AG09319 (cell line): ENCODE data around the gene SRPK3.

Experiments
- DNase-seq: peaks from one replicate; pipeline ENCODE4 v3.0.0-alpha.2; 2010; ENCODE audit warnings: low read depth; ENCODE audit errors: extremely low read depth
- TF ChIP-seq, protein P1 (sequence below): IDR thresholded peaks from 2 replicates; pipeline ENCODE4 v1.5.1; 2011; ENCODE audit warnings: low read depth, mild to moderate bottlenecking, inconsistent platforms, low read length, moderate library complexity

Gene SRPK3

DNA sequence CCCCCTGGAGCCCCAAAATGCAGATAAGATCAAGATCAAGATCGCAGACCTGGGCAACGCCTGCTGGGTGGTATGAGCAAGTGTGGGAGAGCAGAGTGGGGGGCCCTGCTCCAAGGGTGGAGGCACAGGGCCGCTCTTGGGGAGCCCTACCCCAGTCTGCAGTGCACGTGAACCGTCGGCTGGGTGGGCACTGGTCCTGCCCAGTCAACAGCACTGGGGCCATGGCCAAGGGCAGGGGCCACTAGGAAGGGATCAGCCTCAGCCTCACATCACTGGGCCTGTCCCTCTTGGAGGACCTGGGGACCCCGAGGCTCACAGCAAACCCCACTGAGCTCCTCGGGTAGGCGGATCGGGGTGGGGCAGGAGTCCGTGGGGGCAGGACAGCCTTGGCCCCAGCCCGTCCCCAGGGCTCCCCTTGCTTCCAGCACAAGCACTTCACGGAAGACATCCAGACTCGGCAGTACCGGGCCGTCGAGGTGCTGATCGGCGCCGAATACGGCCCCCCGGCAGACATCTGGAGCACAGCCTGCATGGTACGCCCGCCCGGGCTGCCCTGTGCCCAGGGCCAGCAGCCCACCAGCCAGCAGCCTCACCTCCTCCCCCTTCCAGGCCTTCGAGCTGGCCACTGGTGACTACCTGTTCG, 3.6 kb downstream of the SRPK3 start:
- no peak for DNase-seq
- TF ChIP-seq, protein P1, sequence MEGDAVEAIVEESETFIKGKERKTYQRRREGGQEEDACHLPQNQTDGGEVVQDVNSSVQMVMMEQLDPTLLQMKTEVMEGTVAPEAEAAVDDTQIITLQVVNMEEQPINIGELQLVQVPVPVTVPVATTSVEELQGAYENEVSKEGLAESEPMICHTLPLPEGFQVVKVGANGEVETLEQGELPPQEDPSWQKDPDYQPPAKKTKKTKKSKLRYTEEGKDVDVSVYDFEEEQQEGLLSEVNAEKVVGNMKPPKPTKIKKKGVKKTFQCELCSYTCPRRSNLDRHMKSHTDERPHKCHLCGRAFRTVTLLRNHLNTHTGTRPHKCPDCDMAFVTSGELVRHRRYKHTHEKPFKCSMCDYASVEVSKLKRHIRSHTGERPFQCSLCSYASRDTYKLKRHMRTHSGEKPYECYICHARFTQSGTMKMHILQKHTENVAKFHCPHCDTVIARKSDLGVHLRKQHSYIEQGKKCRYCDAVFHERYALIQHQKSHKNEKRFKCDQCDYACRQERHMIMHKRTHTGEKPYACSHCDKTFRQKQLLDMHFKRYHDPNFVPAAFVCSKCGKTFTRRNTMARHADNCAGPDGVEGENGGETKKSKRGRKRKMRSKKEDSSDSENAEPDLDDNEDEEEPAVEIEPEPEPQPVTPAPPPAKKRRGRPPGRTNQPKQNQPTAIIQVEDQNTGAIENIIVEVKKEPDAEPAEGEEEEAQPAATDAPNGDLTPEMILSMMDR: no peak

DNA sequence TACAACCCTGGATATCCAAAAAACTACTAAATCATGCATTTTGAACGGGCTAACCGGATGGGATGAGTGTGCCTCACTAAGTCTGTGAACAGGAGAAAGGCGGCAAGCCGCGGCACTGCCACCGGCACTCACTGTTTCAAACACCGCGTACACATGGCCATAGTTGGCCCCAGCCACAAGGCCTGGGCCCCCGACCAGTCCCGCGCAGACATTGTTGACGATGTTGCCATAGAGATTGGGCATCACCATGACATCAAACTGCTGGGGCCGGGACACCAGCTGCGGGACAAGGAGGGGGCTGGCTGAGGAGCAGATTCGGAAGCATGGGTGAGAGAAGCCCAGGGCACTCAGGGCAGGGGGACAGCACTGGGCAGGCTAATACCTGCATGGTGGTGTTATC, 5.8 kb downstream of the SRPK3 start:
- no peak for DNase-seq
- TF ChIP-seq, protein P1: no peak

DNA sequence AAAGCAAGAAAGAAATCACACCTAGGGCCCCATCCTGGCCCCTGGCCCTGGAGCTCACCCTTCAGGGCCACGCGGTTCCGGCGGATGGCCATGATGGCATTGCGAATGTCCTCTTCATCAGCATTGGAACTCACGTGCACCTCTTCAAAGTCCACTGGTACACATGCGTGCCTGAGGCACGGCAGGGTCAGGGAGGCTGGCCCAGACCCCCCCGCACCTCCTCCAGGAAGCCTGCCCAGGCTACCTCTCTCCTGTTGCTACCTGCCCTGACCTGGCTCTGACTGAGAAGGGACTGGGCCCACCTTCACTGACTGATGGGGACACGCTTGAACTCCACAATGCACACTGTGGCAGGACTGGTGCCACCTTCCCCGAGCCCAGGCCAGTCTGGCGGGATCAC, 8.8 kb downstream of the SRPK3 start:
- TF ChIP-seq, protein P1: no peak
- no peak for DNase-seq

DNA sequence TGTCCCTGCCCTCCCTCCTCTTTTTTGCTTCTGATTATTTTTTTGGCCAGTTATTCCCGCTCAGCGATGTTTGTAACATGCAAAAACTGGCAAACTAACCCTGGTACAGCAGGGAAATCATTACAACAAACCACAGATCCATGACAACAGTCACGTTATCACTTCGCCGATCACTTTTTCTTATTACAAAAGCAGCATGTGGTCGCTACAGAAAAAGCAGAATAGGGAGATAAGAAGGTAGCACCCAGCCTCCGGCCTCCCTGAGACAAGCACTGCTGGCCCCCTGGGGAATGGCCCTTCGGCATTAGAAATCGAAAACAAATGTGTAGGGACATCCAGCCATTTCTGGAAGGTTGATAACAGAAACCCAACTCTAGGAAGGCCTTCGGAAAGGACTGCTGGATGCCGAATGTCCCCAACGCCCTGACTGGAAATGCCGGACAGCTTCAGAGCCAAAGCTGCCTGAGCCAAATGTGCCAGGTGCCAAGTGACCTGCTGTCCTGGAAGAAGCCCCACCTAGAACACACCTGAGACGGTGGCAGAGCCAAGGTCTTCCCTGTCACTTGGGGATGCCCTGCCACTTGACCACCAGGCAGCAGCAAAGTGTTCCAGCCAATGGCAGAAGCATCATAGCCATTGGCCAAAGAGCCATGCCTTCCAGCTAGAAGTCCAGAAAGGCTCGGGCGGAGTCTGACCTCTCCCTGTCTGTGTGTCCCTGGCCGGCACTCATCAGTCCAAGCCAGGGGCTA, 10.4 kb downstream of the SRPK3 start:
- TF ChIP-seq, protein P1: no peak
- DNase-seq: no peak

DNA sequence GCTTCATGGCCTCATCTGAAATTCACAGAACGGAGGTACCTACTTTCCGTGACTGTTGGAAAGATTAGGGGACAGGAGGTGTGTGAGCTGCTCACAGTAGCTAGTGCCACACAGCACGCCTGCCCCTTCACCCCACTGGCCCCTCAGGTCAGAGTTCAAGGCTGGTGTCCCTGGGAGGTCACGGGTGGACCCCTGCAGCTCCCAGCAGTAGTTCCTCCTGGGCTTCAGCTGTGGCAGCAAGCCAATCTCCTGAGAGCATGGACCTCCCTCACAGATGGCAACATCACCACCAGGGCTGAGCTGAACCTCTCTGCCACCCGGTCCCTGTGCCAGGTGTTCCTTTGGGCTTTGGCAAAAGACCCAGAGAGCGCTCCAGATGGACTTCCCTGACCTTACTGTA, 11.5 kb downstream of the SRPK3 start:
- TF ChIP-seq, protein P1: no peak
- no peak for DNase-seq

DNA sequence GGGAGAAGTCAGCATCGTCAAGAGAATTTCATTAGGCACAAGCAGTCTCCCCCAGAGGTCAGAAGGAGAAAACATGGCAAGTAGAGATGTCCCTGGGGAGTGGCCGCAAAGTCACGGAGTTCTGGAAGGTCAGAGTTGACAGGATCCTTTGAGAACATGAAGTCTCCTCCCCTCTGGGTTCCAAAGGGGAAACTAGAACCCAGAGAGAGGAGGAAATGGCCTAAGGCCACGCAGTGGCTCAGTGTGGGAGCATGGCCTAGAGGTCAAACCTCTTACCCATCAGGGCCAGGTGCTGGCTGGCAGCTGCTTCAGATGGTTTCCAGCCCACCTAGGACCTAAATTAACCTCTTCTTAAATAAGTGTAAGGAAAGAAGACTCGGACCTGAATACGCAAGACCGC, 12.4 kb downstream of the SRPK3 start:
- DNase-seq: no peak
- TF ChIP-seq, protein P1: no peak

DNA sequence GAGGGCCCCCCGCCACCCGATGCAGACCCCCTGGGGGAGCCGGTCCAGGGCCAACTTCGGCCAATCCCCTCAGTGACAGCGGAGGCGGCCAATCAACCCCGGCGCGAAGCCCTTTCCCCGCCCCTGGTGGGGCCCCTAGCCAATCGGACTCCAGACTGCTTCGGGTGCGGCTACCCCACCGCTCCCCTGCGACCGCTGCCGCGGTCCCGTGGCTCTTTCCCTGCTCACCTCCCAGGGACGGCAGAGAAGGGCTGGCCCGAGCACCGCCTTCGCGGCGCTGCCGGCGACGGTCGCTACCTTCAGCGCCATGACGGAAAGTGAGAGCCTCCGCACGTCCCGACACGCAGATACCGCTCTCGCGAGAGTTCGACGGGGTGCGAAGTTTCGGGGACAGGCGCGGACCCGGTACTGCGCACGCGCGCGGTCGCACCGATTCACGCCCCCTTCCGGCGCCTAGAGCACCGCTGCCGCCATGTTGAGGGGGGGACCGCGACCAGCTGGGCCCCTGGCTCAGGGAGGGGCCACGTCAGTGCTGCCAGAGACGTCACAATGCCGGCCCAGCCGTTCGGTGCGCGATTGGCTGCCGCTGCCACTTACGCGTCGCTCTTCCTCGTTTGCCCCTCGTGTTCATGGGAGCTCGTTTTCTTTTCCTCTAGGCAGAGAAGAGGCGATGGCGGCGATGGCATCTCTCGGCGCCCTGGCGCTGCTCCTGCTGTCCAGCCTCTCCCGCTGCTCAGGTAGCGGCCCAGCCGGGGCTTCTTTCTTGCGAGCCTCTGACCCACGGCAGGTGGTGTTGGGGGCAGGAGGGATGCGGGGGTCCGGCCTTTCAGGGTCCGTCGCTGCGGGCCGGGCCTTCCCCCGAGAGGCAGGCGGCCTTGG, 13.4 kb downstream of the SRPK3 start, which contains the start of the genes IDH3G and SSR4:
TSS of gene IDH3G (minus strand) at position 358 of the 879 bp plus-strand sequence. CDS start at position 309, 49 bp downstream.
TSS of gene SSR4 (plus strand) at position 651 of the 879 bp plus-strand sequence. CDS start at position 671, 20 bp downstream.
- peak; percentile 87 for DNase-seq
- TF ChIP-seq, protein P1: no peak; the same call in none of the 2 replicates
